ENCODE results near the gene CPM. TPM values are rescaled to one million over a fixed set of nuclear protein-coding genes. Genes with fewer than 3 reads are reported as not detected.

Gene CPM
- polyA plus RNA-seq, 10 donors: 2.7 to 6.0 (median 4.0) TPM

GRCh38 chr12:68957273-68957672, 24.3 kb upstream of the CPM start:
- peak in 1 of 3 donors; percentile 30 for DNase-seq

- DNase-seq: no peak
Observed at GRCh38 chr12:68956466-68956865, 23.5 kb upstream of the CPM start.

DNA sequence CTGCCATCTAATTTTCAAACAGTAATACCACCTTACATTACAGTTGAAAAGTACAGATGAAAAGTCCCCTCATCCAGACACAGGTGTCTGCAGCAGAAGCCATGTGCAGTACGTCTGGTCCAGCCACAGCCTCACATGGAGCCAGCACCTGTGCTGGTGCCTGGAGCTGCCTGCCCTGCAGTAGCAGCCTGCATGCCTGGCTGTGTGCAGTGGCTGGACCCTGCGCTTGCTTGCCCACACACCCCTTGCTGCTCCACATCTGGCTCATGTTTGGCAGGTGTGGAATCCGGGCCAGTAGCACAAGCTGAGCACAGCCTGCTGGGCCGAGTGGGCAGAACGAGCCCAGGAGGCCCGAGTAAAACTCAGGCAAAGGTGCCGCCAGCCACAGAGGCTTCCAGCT, 21.8 kb upstream of the CPM start:
- DNase-seq: no peak

DNA sequence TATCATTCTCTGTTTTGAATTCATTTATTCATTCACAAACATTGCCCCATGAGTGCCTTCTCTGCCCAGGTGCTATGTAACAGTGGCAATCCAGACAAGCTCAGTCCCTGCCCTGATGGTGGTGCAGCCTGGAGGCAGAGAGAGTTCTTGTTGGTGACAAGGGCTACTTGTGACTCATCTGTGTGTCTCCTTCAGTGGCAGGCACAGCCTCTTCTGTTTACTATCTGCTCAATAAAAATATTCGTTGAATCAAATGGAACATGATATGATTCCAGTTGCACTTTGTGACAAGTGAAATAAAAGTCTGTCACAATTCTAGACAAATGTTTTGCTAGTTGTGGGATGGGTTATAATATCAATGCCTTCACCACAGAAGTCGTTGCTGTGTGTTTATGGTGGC, 20.6 kb upstream of the CPM start:
- no peak for DNase-seq

- DNase-seq: peak in 1 of 3 donors; percentile 17
Observed at GRCh38 chr12:68951652-68952051, 18.7 kb upstream of the CPM start.

GRCh38 chr12:68950511-68950910, 17.5 kb upstream of the CPM start:
- no peak for DNase-seq

GRCh38 chr12:68945255-68945654, 12.3 kb upstream of the CPM start:
- DNase-seq: no peak

- no peak for DNase-seq
Observed at GRCh38 chr12:68944296-68945076, 11.5 kb upstream of the CPM start.

GRCh38 chr12:68943848-68944247, 10.9 kb upstream of the CPM start:
- DNase-seq: no peak

GRCh38 chr12:68940731-68941130, 7.8 kb upstream of the CPM start:
- DNase-seq: no peak

GRCh38 chr12:68939505-68939904, 6.5 kb upstream of the CPM start:
- no peak for DNase-seq

GRCh38 chr12:68934392-68934791, 1.4 kb upstream of the CPM start:
- no peak for DNase-seq

- DNase-seq: peak in 1 of 3 donors; percentile 51
Observed at GRCh38 chr12:68932128-68932960, 627 bp downstream of the CPM start.

DNA sequence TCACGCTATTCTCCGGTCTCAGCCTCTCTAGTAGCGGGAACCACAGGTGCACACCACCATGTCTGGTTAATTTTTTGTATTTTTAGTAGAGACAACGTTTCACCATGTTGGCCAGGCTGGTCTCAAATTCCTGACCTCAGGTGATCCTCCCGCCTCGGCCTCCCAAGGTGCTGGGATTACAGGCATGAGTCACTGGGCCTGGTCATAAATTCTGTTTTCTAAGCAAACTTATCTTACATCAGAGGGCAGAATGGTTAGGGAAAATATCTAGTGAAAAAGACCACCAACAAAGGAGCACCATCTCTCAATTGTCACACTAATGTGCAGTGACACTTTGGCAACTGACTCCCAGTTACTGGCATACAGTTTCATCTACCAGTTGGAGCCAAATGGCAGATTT, 2.8 kb downstream of the CPM start:
- no peak for DNase-seq

DNA sequence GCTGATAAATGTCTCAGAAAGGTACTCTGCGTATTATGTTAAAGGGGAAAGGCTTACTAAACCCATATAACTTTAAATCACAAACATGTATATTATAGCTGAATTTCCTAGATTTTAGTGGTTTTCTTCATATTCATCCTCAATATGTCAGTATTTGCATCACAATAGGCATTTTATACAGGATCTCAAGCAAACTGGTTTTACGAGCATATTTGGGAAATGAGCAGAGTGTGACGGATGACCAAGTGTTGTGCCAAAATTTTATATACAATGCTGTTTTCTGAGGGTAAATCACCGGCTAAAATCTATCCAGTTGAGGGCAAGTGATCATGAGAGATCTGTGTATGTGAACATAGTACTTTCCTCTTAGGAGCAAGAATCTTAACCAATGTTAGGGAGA, 8.4 kb downstream of the CPM start:
- DNase-seq: no peak

- DNase-seq: no peak
Observed at GRCh38 chr12:68919581-68920239, 13.3 kb downstream of the CPM start.

DNA sequence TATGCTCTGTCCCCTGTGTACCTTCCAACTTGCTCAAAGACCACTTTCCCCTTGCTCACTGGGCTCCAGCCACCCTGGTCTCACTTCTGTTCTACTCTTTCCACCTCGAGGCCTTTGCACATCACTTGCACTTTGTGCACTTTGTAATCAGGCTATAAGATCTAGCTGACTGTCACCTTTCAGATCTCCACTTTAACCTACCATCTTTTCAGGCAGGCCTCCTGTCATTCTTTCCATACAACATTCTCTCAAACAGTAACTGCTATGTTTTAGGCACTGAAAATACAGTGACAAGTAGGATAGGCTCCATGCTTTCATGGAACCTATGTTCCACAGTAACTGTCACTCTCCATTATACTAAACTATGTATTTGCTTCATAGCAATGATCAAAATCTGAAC, 14.0 kb downstream of the CPM start:
- no peak for DNase-seq

DNA sequence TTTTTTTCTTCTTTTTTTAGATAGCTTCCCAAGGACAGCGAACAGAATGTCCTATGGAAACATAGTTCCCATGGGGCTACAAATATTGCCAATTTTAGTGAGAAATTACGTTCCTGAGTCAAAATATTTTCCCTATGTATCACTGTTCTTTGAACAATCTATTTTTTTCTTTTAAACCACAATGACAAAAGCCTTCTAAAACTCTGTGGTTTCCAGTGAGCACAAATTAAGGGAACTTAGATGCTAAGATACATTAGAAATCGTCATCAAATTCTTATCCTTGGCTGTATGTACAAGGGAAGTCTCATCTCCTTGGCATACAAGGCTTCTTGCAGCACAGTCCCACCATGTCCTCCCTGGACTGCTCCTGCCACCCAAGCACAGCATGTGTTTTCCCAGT, 17.9 kb downstream of the CPM start:
- peak in 2 of 3 donors; percentile 20 to 81 for DNase-seq

GRCh38 chr12:68913682-68914081, 19.3 kb downstream of the CPM start:
- DNase-seq: no peak

- no peak for DNase-seq
Observed at GRCh38 chr12:68912916-68913315, 20.1 kb downstream of the CPM start.

- no peak for DNase-seq
Observed at GRCh38 chr12:68911197-68911718, 21.7 kb downstream of the CPM start.

- no peak for DNase-seq
Observed at GRCh38 chr12:68910128-68910527, 22.8 kb downstream of the CPM start.

All from muscle of back (tissue), 11 donors.